Activated CD4-positive, alpha-beta T cell treated with anti-CD3 and anti-CD28 coated beads, Interleukin-10, Interleukin-2, amounts not matched to agents 100 ng/mL and 50 ng/mL, durations not matched to agents 16 hours and 8 hours (primary cell): ENCODE measurements around the gene NPC1.
"Not testable (repeated sequence)": the region's sequence is repeated elsewhere in the genome, so short reads cannot be mapped to it uniquely, and the experiment has no call there.

Source experiments
- DNase-seq: peaks from one replicate; pipeline ENCODE4 v3.0.0-alpha.2; 2020

NPC1 gene

DNA sequence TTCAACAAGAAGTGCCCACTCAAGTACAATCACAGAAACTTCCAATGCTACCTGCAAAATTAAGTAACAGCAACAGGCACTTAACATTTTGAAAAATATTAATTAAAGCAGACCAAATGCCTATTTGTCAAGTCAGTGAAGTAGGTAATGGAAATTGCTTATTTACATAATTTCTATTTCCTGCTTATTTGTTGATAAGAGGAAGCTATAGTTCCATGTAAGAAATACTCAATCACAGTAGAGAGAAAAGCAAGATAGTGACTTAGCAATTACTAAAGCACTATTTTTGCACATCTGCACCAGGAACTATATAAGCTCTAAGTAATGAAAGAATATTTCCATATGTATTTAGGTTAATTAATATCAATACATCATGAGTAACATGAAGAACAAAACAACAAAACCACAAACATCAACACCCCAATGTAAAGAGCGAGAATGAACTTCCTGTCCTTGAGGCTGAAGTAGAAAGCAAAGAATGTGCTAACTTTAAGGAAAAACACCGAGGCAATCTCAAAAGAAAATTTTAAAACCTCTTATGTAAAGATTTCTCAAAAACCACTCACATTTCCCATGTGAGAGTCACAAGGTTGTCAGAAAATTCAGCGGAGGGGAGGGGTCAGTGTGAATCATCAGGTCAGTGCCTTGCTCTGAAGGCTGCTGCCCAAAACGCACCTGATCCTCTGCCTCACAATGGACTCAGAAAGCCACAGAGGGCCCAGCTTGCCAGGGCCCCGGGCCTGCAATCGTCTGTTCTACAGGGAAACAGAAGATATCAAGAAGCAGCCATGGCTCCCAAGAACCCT is 12.5 kb downstream of the NPC1 start:
- DNase-seq, result peak; percentile 63

- no peak for DNase-seq
These were observed 13.3 kb downstream of the NPC1 start for GRCh38 chr18:23573020-23573419.

DNA sequence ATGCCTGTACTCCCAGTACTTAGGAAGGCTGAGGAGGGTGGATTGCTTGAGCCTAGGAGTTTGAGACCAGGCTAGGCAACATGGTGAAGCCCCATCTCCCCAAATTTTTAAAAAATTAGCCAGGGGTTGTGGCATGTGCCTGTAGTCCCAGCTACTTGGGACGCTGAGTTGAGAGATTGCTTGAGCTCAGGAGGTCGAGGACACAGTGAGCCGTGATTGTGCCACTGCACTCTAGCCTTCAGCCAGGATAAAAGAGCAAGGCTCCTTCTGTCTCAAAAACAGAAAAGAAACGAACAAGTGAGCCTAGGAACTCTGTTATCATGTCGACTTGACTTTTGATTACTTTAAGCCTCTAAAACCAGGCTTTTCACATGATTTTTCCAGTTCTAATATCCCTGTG is 13.7 kb downstream of the NPC1 start:
- DNase-seq, result no peak

GRCh38 chr18:23572012-23572411 is 14.3 kb downstream of the NPC1 start:
- DNase-seq, result no peak

DNA sequence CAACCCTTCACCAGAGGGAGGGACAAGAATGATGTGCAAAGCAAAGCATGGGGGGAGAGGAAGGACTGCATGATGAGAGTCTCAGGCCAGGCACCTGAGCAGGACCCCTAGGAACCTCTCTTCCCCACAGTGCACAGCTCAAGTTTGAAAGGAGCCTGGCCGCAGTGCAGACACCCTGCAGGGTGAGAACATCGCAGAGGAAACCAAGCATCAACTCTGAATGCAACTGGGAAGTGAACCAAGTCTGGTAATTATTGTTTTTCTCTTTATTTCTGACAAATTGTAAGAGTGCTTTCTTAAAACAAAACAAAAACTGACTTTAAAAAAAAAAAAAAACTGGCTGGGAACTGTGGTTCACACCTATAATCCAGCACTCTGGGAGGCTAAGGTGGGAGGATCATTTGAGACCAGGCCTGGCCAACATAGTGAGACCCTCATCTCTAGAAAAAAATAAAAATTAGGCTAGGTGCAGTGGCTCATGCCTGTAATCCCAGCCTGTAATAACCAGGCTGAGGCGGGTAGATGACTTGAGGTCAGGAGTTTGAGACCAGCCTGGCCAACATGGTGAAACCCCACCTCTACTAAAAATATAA is 15.3 kb downstream of the NPC1 start:
- no peak for DNase-seq

GRCh38 chr18:23569299-23570063 is 16.8 kb downstream of the NPC1 start:
- DNase-seq, result no peak

GRCh38 chr18:23568281-23569138 is 17.8 kb downstream of the NPC1 start:
- DNase-seq, result no peak

DNA sequence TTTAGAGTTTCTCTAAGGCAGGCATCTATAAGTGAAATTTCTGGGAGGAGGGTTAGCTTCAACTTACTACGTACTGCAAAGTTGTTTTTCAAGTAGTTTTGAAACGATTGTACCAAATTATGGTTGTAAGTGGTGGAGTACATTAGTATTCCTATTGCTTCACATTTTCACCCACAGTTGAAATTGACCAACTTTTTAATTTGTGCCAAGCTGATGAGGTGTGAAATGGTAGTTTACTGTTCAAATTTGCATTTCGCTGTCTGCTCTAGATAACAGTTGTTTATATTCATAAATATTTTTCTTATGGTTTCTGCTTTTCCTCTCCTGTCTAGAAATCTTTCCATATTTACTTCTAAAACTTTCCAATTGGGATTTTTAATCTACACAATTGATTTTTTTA is 18.6 kb downstream of the NPC1 start:
- no peak for DNase-seq

DNA sequence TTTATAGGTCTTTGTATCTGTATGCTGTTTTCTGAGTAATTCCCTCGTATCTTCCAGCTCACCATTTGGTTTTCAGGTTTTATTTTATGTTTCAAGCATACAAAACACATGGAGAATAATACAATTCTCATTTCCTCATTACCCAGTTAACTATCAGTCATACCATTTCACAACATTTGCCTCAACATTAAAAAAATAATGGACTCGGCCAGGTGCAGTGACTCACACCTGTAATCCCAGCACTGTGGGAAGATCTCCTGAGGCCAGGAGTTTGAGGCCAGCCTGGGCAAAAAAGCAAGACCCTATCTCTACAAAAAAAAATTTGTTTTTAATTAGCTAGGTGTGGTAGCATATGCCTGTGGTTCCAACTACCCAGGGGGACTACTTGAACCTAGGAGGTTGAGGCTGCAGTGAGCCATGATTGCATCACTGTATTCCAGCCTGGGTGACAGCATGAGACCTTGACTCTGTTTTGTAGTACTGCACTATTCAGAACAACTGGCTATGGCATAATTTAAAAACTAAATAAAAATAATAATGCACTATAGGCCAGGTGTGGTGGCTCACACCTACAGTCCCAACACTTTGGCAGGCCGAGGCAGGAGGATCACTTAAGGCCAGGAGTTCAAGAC is 20.3 kb downstream of the NPC1 start:
- DNase-seq, result no peak

- peak; percentile 53 for DNase-seq
These were observed 22.8 kb downstream of the NPC1 start for GRCh38 chr18:23563377-23564043.

DNA sequence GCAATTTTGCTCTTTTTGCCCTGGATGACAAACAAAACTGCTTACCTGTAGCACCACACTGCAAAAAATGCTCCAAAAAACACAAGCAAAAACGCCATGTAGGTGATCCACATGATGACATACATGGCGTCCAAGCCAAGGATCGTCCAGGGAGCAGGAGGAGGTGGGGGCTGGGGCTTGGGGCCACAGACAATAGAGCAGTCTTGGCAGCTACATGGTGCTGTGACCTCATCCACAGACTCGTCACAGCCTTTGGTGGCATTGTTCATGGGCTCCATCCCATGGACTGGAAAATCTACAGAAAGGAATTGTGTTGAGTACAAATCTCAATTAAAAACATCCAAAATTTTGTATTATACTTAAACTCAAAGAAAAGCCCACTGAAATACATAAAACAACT is 26.1 kb downstream of the NPC1 start:
- DNase-seq, result no peak

GRCh38 chr18:23557511-23557910 is 28.8 kb downstream of the NPC1 start:
- DNase-seq, result not testable (repeated sequence)

DNA sequence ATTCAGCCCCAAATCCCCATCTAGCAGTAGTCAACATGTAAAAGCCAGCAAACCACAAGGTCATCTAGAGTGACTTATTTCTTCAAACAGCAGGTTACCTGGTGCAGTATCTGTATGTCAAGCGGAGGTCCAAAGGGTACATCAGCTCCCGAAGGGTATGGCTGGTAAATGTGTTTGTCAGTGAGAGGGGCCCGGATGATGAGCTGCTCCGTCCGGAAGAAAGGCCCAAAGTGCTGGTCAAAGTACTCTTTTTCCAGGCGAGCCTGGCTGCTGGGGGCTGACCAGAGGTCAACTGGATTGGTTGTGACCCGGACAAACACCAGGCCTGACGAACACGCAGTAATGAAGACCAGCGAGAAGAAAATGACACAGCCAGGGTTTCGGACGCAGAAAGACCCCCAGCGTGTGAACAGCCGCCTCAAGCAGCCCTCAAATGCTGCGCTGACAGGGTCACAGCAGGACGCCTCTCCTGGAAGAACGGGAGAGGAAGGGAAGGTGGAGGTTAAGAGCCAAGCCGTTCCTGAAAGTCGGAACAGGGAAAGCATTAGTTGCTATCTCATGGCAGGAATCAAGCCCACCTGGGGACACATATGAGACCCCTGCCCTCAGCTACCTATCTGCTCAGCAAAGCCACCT is 30.0 kb downstream of the NPC1 start:
- DNase-seq, result no peak

DNA sequence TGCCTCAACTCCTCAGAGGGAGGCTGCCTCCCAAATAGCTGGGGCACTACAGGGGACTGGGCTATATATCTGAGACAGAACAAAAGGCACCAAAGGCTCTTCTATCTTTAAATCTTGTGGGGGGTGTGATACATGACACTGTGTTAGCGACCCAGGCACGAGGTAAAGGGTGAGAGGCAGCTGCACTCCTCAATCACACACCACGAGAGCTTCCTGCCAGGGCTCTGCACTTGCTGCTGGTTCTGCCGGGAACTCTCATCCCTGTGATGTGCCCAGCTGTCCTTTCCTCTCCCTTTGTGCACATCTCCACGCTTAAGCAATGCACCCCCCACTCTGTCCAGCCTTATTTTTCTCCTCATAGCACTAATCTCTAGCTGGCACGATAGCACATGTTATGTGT is 32.4 kb downstream of the NPC1 start:
- DNase-seq, result no peak

DNA sequence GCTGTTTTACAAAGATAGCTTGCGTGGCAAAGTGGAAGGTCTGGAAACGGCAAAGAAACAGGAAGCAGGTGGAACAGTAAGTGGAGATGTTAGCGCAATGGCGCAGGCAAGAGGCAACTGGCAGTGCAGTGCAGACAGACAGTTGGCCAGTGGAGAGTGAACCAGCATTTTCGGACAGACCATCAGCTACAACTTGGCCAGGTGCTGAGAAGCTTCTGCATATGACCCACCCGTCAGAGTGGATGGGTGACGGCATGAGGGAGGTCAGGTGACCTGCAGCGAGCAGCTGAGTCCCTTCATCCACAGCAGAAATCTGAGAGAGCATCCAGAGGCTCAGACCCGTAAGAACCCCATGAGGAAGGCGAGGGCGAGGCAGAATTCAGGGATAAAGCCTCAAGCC is 33.8 kb downstream of the NPC1 start:
- DNase-seq, result no peak

DNA sequence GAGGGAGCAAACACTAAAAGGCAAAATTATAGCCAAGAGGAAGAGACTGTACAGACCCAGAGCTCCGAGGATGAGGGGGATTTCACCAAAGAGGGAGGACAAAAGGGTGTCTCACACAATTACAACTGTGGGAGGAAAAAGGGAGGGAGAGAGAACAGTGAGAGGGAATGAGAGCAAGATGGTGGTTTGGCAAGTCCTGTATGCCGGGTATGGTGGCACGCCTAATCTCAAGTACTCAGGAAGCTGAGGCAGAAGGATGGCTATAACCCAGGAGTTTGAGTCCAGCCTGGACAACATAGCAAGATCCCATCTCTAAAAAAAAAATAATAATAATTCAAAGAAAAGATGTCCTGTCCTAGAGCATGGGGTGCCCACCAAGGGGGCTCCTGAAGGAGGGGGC is 34.3 kb downstream of the NPC1 start:
- no peak for DNase-seq

- DNase-seq, result no peak
These were observed 35.4 kb downstream of the NPC1 start for GRCh38 chr18:23550898-23551297.

DNA sequence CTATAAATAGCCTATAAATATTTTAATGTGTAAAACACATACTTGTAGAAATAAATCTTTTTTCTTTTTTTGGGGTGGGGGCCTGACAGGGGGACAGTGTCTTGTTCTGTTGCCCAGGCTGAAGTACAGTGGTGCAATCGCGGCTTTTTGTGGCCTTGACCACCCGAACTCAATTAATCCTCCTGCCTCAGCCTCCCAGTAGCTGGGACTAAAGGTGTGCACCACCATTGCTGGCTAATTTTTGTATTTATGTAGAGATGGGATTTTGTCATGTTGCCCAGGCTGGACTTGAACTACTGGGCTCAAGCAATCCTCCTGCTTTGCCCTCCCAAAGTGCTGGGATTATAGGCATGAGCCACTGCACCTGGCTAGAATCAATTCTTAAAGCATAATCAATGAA is 37.6 kb downstream of the NPC1 start:
- no peak for DNase-seq

DNA sequence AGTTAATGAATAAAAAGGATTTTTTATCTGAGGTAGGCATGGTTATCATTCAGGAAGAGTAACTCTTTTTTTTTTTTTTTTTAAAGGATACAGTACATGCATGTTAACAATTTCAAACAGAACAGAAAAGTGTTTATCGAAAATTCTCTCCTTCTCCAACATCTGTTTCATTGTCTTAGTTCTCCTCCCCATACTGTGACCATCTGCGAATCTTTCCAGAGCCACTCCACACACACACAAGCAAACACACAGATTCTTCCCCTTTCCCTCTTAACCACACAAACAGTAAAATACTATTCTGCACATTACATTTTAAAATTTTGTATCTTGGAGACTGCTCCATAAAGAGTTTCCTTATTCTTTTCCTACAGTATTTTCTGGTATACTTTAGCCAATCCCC is 38.0 kb downstream of the NPC1 start:
- DNase-seq, result no peak

DNA sequence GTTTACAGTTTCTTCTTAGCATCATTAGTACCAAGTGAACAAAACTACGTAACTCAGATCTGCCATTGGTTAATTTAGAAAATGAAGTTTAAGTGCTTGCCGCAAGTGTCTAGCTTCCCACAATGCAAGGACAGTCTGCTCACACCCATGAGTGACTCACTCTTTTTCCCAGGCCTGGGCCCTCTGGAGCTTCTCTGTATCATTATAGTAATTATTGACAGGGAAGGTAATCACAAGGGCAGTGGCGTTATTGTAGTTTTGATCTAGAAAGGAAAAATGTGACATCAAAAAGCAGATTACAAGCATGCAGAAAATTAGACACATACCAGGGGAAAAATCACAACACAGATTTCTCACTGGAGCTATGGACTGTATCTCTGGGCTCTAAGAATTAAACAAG is 38.5 kb downstream of the NPC1 start:
- DNase-seq, result no peak

DNA sequence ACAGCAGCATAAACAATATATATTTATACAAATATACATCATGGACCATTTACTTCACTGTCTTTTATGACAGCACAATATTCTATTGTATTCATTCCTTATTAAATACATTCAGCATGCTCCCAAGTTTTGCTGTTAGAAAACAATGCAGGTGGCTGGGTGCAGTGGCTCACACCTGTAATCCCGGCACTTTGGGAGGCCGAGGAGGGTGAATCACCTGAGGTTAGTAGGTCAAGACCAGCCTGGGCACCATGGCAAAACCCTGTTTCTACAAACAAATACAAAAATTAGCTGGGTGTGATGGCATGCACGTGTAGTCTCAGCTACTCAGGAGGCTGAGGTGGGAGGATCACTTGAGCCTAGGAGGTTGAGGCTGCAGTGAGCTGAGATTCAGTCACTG is 39.0 kb downstream of the NPC1 start:
- no peak for DNase-seq
